Measurements from ENCODE around the gene LIN7A. TPM values are rescaled to one million over a fixed set of nuclear protein-coding genes. Genes with fewer than 3 reads are reported as not detected.
"Not testable (repeated sequence)": the region's sequence is repeated elsewhere in the genome, so short reads cannot be mapped to it uniquely, and the experiment has no call there.

The LIN7A gene
- total and polyA plus RNA-seq, 9 donors, result 2.6 to 13.1 (median 6.6) TPM

DNA sequence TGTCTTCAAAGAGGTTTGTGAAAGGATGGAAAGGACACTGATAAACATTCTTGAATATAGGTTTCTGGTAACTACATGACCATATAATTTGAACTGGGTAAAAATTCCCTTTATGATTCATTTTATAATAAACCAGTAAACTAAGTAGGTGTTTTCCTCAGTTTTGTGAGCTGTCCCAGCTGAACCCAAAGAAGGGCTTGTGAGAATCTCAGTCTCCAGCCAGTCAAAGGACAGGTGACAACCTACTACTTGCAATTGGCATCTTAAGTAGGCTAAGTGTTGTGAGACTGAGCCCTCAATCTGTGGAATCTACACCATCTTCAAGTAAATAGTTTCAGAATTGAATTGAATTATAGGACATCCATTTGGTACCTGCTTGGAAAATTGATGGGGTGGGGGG, 145.9 kb downstream of the LIN7A start:
- Histone ChIP-seq H3K27ac (no peak overlapping the region), H3K4me1 (ENCODE audit: insufficient read depth) (no peaks in the 10 kb centered on the region), H3K9me3 (no peaks in the 10 kb centered on the region), H3K27me3 (no peaks in the 10 kb centered on the region), H3K36me3 (no peaks in the 10 kb centered on the region), H3K4me3 (no peak overlapping the region)
- DNase-seq, result no peak
- intact Hi-C loops (cut with DNase I), result no loop called here
- TF ChIP-seq EP300 (IDR thresholded peaks at IDR 0.05), result no peak
- TF ChIP-seq CTCF (IDR thresholded peaks at IDR 0.05), result no peak
- TF ChIP-seq POLR2A (IDR thresholded peaks at IDR 0.05), result no peak

DNA sequence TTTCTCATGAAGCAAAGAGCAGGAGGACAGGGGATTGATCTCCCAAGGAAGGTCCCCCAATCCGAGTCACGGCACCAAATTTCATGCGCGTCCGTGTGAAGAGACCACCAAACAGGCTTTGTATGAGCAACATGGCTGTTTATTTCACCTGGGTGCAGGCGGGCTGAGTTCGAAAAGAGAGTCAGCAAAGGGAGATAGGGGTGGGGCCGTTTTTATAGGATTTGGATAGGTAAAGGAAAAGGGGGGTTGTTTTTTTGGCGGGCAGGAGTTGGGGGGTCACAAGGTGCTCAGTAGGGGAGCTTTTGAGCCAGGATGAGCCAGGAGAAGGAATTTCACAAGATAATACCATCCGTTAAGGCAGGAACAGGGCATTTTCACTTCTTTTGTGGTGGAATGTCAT, 149.3 kb downstream of the LIN7A start:
- H3K27ac ChIP-seq; H3K27me3 ChIP-seq; H3K9me3 ChIP-seq; DNase-seq; intact Hi-C loops (cut with DNase I); H3K4me3 ChIP-seq; H3K36me3 ChIP-seq; H3K4me1 ChIP-seq (ENCODE audit: insufficient read depth): not testable (repeated sequence)
- 84 to 89% (median 87%) methylated on average over 10 of the region's 10 CpGs for WGBS, 3 donors

GRCh38 chr12:80782963-80783470, 154.7 kb downstream of the LIN7A start:
- H3K27me3 ChIP-seq; H3K27ac ChIP-seq; H3K4me3 ChIP-seq; H3K4me1 ChIP-seq (ENCODE audit: insufficient read depth); DNase-seq; H3K36me3 ChIP-seq; intact Hi-C loops (cut with DNase I); H3K9me3 ChIP-seq: not testable (repeated sequence)
- 77 to 81% (median 77%) methylated on average over 5 of the region's 5 CpGs for WGBS, 3 donors

- DNase-seq, result no peak
- Histone ChIP-seq H3K9me3 (no peaks in the 10 kb centered on the region), H3K27me3 (no peaks in the 10 kb centered on the region), H3K4me1 (ENCODE audit: insufficient read depth) (no peaks in the 10 kb centered on the region), H3K36me3 (no peaks in the 10 kb centered on the region), H3K4me3 (no peak overlapping the region), H3K27ac (no peak overlapping the region)
- TF ChIP-seq POLR2A (IDR thresholded peaks at IDR 0.05), result no peak
- no peak for TF ChIP-seq CTCF (IDR thresholded peaks at IDR 0.05)
- no peak for TF ChIP-seq EP300 (IDR thresholded peaks at IDR 0.05)
- intact Hi-C loops (cut with DNase I), result no loop called here
- WGBS, 3 donors, result 88 to 90% (median 89%) methylated on average over 1 of the region's 1 CpG
Observed at GRCh38 chr12:80781313-80781712, 156.4 kb downstream of the LIN7A start.

DNA sequence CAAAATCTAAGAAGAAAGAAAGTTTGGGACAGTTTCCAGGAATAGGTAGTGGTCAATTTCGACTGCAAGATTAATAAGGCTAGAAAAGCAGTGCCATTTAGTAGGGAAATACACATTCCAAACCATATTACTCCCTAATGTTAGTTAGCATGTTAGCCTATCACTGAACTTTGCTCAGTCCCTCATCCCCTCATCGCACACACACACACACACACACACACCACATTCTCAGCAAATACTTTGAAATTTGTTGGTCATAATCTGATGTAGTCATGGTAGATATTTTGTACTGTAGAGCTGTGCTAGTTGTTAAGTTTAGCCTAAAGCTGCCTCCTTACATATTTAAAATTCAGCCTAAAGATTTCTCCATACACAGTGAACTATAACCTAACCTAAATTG, 157.0 kb downstream of the LIN7A start:
- H3K27ac ChIP-seq, result no peak overlapping the region
- no peak overlapping the region for H3K4me3 ChIP-seq
- TF ChIP-seq EP300 (IDR thresholded peaks at IDR 0.05) (no peak), POLR2A (IDR thresholded peaks at IDR 0.05) (no peak), CTCF (IDR thresholded peaks at IDR 0.05) (no peak)
- H3K36me3 ChIP-seq, result no peaks in the 10 kb centered on the region
- no peaks in the 10 kb centered on the region for H3K9me3 ChIP-seq
- no peaks in the 10 kb centered on the region for H3K4me1 ChIP-seq (ENCODE audit: insufficient read depth)
- intact Hi-C loops (cut with DNase I), result no loop called here
- H3K27me3 ChIP-seq, result no peaks in the 10 kb centered on the region
- DNase-seq, result no peak
- 74 to 85% (median 78%) methylated on average over 2 of the region's 2 CpGs for WGBS, 3 donors
